Activated CD4-positive, alpha-beta T cell treated with anti-CD3 and anti-CD28 coated beads, Interleukin-2, amount 50 U/mL, for 48 hours (primary cell): ENCODE measurements around the gene ZNG1A.
A peak's percentile ranks its signal among the peaks of the same experiment; 100 is the strongest.
"Not testable (repeated sequence)": the region's sequence is repeated elsewhere in the genome, so short reads cannot be mapped to it uniquely, and the experiment has no call there.

ENCODE experiments used
- DNase-seq, 2 experiments: peaks; one replicate each; pipeline ENCODE4 v3.0.0-alpha.2; 2020

The ZNG1A gene

DNA sequence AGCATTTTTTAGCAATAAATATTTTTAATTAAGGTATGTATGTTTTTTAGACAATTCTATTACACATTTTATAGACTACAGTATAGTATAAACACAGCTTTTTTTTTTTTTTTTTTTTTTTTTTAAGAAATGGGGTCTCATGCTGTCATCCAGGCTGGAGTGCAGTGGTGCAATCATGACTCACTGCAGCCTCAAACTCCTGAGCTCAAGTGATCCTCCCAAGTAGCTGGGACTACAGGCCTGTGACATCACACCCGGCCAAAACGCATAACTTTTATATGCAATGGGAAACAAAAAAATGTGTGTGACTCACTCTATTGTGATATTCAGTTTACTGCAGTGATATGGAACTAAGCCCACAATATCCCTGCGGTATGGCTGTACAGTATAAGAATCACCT lies 9.1 kb downstream of the ZNG1A start:
- DNase-seq = not testable (repeated sequence)

DNA sequence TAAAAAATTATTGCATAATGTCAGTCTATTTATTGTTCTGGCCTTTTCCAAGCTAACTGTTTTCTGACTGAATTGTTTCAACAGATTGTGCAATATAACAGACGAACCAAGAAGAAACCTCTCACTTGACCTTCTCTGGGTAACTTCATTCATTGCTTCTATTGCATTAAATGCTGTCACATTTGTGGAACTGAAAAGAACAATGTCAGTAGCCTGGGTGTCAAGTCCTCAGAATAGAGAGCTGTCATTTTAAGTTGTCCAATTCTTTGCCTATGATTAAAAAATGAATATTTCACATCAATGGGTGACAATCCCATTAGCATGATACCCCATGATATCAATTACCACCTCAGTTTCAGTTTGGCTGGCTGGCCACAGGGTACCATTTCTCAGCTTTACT lies 19.0 kb downstream of the ZNG1A start:
- DNase-seq = not testable (repeated sequence)

DNA sequence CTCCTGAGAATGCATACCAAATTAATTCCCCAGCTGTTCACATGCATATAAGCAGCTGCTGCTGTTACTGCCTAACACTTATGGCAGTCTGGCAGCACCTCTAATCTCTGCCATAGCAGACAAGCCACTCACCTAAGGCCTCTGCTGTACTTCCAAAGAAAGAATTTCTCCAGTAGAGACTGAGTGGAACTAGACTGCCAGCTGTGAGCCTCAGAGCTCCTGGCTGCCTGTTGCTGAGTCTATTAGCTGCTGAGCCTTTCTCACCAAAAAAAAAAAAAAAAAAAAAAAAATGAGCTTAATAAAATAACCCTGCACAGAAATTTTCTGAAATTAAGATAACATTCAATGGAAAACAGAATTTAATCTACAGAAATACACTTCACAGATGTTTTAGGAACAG lies 27.7 kb downstream of the ZNG1A start:
- DNase-seq = not testable (repeated sequence)

DNA sequence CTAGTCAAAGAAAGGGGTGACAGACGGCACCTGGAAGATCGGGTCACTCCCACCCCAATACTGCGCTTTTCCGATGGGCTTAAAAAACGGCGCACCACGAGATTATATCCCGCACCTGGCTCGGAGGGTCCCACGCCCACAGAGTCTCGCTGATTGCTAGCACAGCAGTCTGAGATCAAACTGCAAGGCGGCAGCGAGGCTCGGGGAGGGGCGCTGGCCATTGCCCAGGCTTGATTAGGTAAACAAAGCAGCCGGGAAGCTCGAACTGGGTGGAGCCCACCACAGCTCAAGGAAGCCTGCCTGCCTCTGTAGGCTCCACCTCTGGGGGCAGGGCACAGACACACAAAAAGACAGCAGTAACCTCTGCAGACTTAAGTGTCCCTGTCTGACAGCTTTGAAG lies 39.0 kb downstream of the ZNG1A start:
- not testable (repeated sequence) for DNase-seq

DNA sequence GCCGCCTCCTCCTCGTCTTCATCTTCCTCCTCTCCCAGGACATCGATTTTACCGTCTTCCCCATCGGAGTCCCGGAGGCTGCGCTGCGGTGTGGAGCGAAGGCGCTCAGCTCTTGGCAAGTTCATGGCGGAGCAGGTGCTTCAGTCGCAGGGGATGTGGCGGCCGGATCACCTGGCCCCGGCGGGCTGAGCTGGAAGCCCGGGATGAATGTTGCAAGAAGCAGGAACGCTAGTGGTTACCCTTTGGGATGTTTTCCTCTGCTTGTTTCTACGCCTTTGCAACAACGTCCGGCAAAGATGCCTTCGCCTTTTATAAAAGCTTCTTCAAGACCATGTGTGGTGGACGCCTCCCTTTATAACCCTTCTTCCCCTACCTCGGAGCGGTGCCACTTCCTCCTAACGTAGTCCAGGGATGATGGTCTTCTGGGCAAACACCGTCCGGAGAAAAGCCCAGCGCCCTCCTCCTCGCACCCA lies 60.8 kb downstream of the ZNG1A start, which contains the start of gene FOXD4:
Gene FOXD4 (minus strand): TSS at position 423 of the 473 bp plus-strand sequence. CDS start 298 bp downstream, at position 125.
- DNase-seq = not testable (repeated sequence)

DNA sequence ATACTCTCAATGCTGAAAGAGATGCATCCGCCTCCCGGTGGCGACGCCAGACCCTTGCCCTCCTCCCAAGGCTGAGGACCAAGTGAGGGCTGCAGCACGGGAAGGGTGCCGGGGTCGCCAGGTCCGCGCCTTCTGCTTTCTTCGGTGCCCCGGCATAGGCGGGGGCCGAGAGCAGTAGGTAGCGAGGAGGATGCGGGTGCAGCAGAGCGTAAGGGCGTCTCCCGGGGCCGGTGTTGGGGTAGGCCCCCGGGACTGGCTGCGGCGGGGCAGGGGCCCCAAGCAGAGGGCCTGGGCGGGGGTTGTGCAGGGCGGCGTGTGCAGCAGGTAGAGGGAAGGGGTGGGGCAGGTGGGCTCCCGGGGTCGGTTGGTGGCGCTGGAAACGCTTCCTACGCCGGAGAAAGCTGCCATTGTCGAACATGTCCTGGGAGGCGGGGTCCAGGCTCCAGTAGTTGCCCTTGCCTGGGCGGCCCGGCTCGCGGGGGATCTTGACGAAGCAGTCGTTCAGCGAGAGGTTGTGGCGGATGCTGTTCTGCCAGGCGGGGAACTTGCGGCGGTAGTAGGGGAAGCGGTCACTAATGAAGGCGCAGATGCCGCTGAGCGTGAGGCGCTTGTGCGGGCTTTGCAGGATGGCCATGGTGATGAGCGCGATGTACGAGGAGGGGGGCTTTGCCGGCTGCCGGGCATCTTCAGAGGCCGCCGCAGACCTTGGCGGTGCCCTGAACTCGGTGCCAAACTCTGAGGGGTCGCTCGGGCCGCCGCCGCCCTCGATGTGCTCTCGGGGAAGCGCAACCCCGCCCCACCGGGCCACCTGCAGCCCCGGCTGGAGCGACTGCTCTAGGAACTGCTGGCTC lies 61.5 kb downstream of the ZNG1A start:
- DNase-seq = peak; percentile 35 to 38

DNA sequence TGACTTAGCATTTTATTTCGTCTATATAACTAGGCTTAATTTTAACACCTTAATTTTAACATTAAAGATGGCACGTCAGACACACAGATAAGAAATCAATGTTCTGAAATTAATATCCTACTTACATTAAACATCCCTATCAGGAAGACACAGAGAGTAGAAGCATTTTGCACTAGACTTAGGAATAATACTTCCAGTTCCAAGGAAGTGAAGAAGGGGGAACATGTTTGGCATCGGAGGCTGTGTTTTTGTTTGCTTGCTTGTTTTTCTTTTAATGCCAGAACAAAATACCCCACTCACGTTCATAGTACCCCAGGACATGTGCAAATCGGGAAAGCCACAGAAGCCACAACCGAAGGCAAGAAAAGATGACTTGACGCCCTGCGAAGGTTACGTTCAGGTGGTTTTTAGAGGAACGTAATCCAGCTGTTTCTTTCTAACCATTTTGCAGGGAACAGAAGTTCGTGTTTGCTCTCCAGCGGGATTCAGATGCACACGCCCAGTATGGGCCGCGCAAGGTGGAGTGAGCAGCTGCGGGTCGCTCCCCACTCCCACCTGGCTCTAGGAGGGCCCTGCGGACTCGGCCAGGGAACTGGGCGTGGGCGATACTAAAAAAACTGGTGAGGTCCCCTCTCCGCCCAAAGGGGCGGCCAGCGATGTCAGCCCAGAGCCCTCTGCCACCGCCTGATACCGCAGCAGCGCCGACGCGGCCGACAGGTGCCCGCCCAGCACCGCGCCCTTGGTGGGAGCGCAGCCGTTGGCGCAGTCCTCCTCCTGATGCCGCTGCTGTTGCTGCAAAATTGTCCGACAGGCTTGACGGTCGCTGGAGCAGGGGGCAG lies 62.4 kb downstream of the ZNG1A start:
- DNase-seq = peak in 1 of 2 experiments; percentile 13

DNA sequence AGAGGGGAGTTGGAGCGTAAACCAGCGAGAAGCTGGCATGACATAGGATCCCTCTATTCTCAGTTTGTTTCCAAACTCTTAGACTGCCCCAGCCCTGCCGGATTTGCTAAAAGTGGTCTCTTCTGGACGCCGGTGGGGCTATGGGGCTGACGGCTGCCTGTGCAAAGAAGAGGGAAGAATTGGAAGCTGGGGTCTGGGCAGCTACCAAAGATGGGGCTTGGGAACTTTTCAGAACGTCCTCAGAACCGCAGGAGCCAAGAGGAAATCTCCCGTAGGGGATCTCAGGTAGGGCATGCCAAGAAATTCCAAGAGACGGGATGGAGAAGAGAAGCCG lies 63.8 kb downstream of the ZNG1A start:
- not testable (repeated sequence) for DNase-seq

DNA sequence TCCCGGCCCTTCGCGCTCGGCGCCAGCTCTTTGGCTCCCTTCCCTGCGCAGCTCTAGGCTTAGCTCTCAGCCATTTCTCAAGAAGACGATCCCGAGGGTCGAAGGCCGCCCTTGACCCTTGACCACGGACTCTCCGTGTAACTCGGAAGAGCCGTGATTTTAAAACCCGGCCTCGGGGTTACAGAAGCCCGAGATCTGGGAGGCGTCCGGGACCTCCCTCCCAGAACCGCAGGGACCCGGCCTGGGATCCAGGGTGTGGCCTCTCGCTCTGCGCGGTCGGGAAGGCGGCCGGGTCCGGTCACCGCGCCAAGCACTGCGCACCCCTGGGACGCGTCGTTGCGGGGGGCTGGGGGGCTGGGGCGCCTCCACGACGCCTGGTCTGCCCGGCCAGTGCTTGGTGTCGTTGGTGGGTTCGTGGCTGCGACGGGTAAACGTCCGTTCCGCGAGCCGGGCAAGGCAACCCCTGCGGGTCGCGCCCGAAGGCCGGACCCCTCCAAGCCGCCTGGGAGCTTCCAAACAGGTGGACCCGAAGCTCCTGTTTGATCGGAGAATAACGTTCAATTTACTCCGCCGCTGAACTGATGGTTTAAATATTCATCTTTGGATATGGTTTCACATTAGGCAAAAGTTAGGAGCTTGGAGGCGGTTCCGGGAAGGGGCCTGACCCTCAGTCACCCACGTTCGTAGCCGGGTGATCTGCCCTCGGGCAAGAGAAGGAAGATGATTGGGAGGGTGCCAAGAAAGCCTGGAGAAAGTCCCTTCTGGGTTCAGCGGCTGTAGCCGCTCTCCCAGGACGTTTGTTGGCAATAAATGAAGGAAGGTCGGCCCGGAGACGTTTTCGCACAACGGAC lies 64.4 kb downstream of the ZNG1A start:
- DNase-seq = peak in 1 of 2 experiments; percentile 19

DNA sequence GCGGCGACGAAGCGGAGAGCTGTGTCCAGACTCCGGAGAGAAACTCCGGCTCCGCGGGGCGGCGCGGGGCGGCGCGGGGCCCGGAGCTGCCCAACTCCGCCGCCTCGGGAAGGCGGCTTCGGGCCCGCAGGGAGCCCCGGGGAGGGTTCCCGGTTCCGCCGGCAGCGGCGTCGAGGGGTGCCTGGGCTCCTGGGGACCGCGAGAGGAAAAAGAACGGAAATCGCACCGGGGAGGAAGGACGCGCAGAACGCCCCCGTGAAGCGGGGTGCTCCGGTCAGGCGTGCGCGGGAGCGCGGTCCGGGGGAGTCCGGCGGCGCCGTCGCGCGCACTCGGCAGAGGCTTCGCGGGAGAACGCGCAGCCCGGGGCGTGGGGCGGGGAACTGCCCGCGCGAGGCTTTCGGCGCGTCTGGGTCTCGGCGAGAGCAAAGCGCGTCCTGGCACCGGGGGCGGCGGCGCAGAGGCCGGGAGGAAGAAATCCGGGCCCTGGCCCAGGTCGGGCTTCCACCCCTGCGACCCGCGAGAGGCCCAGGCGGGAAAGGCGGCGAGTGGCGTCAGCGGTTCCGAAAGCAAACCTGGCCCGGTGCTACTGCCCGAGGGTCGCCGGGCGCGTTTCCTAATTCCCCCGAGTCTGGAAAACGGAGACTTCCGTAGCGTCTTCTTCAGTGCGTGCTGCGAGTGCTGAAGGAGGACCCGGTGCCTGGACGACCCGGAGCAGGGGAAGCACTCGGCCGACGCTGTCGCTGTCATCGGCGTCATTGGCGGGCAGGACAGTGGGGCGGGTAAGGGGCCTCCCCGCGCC lies 65.2 kb downstream of the ZNG1A start:
- DNase-seq = peak; percentile 52 to 62

DNA sequence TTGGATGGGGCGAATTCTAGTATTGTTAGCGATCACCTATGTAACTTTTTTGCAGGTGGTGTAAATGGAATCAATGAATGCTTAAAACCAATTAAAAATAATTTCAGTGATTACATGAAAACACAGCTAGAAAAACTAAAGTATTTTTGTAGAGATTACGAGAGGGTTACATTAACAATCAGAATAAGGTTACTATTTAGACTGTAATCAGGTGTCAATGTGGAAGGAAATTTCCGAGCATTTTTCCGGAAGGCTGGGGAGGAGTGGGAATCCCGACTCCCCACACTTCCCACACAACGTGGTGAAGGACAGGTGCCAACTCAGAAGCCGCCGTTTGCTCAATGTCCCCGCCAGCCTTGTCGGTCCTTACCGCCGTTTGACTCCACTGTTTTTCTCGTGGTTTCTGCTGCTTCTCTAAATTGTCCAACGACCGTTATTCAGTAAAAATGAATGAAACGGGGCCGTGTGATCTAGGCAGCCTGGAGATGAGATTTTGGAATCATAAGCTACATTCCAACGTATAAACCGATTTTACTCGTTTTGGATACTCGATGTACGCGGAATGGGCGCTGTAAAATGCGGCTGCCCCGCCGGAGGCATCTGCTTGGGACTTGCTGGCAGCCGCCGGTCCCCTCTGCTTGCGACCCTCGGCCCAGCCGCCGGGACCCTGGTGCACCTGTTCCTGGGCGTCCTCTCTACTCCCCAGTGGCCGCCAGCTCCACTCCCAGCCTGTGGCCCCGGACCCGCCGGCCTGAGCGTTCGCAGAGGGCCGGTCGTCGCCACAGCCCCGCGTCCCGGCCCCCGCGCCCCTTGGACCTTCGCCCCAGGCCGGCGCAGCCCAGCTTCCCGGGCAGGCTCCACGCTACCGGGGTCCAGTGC lies 66.0 kb downstream of the ZNG1A start:
- not testable (repeated sequence) for DNase-seq

DNA sequence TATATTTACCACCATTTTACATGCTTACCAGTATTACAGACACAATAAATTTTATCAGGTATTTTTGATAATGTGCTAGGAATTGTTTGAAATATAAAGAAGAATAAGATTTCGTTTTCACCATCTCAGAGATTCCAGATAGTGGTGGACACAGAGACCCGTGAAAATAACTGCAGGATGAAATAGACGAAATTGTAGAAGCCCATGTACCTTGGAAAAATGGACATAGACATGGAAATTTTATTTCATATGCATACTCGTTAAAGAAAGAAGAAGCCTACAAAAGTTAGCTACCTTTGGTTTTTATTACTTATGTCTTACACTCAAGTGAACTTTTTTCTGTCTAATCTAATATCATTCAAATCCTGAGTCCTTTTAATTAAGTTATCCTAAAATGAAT lies 68.2 kb downstream of the ZNG1A start:
- DNase-seq = not testable (repeated sequence)

DNA sequence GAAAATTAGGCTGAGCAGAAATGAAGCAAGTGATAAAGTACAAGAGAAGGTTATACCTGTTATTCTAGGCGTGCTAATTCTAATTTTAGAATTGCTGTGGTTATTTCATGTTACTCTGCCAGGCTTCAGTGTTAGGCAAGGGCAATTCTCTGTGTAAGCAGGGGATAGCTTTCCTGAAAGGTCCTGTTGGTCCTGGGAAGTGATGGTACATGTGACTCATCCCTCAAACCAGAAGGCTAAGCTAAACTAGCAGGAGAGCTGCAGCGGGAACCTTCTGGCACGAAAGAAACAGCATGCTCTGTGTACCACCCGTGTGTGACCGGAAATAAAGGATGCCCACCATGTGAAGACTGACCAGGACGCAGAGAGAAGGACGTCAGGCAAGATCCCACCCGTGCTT lies 69.3 kb downstream of the ZNG1A start:
- DNase-seq = not testable (repeated sequence)

DNA sequence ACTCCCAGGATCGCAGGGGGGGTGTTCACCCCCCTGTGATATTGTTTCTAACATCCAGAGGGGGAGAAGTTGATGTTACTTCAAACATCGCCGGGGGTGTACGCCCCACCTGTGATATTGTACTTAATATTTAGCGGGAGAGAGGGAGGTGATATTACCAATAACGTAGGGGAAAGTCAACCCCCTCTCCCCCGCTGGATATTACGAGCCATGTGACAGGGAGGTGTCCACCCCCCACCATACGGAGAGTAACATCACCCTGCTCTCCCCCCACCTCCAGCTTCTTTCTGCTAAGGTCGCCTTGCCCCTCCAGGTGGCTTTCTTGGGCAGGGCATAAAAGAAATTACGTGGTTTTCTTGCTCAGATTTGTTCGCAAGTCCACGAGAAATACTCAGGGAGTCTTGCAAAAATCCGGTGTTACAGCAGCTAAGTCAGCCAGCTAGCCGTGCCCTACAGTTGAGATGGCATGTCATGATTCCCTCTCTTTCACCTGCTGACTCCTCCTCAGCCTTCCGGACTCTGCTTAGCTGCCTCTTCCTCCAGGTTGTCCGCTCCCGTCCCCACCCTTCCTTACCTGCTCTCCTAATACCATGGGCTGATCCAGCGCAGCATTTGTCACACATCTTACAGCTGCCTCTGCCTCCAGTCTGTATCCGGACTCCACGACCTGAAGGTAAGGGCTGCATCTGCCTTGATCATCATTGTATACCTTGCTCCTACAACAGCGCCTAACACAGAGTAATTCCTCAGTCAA lies 69.9 kb downstream of the ZNG1A start:
- DNase-seq = not testable (repeated sequence)

DNA sequence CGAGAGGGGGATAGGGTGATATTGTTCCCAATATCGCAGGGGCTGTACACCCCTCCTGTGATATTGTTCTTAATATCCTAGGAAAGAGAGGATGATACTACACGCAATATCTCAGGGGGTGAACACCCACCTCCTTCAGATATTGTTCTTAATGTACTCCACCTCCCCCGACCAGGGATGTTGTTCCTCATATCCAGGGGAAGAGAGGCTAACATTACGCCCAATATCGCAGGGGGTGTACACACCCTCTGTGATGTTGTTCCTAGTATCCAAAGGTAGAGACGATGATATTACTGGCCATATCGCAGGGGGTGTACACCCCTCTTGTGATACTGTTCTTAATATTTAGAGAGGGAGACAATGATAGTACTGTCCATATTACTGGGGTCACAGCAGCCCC lies 72.9 kb downstream of the ZNG1A start:
- not testable (repeated sequence) for DNase-seq

DNA sequence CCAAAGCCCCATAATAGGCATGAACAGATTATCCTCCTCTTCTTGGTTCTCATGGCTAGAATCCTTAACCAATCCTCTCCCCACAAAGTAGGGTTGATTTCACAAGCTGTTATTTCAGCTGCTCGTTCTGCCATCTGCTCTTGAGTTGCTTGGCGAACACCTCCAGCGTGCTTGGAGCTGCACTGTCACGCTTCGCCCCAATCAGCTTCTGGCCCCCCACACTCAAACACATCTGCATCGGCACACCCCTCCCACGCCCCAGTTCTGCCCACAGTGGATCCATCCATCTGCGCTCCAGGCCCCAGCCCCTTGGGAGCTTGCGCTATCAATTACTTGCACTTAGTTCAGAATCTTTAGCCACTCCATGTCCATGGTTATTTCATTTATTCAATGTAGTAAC lies 78.4 kb downstream of the ZNG1A start:
- DNase-seq = not testable (repeated sequence)

DNA sequence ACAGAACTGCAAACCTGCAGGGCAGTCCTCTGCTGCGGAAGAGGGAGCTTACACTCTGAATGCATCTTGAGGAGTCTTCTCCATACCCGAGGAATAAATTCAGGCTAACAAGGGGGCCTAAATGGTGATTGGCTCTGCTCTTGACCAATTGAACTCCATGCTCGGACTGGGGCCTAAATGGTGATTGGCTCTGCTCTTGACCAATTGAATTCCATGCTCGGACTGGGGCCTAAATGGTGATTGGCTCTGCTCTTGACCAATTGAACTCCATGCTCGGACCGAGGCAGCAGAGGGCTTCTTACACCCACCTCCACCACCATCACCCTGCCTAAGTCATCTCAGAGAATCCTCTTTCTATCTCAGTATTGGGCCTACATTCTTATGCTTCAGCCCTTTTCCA lies 79.0 kb downstream of the ZNG1A start:
- DNase-seq = not testable (repeated sequence)

DNA sequence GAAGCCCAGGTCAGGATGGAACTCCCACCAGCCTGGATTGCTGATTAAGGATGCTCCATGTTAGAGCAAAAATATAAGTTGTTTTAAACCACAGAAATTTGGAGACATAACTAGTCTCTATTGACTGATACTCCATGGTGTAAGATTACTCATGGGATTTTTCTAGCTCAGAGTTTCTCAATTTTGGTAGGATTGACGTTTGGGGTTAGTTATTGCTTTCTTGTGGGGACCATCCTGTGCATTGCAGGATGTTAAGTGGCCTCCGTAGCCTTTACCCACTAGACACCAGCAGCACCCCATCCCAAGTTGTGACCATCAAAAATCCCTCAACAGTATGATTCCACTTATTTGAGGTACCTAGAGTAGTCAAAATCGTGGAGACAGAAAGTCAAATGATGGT lies 80.1 kb downstream of the ZNG1A start:
- DNase-seq = not testable (repeated sequence)

DNA sequence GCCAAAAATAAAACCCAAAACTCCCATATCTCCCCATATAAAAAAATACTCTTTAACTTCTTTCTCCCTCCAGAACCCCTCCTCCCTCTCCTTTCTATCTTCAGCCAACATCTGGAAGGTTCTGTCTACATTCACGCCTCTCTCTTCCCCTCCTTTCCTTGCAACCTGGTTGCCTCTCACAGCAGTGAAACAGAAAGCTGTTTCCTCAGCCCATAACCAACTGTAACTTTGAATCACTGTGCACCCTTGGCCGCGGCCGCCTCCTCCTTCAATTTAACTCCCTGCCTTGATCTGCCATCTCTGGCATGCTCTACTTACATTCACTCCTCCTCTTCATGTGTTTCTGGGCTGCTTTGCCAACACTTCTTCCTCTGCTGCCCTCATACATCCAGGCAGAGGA lies 83.9 kb downstream of the ZNG1A start:
- not testable (repeated sequence) for DNase-seq

DNA sequence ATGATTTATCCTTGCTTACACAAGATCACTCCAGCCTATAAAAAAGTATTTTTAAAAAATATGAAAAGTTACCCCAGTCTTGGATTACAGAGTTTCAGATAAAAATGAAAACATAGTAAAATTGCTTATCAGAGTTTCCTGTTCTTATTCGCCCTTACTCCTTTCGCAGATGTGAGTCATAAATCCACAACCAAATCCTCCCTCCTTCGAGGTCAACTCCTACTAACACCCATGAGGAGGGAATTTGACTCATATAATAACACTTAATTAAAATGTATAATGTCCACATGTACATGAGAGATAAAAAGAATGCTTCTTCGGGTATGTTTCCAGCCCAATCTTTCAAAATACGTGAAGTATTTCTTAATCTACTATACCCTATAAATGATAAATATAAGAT lies 84.5 kb downstream of the ZNG1A start:
- not testable (repeated sequence) for DNase-seq
